ENCODE results near the gene RPP30.

- TF ChIP-seq CTCF (conservative IDR thresholded peaks at IDR 0.05; ENCODE audit: low read length) (no peak), EZH2phosphoT487 (IDR thresholded peaks at IDR 0.05; ENCODE audit: borderline replicate concordance) (no peak)
These were observed 37.4 kb upstream of the RPP30 start for GRCh38 chr10:90834326-90834725.
